HCT116 (cell line): Measurements from ENCODE around the gene RPLP2. TPM values are rescaled to one million over a fixed set of nuclear protein-coding genes. Genes with fewer than 3 reads are reported as not detected.

Experiments
- ATAC-seq: fragments of 200-7000 bp; cut with Tn5 transposase; 2 replicates; pipeline ENCODE4 v1.9.1; 2020; ENCODE audit warnings: mild to moderate bottlenecking, moderate library complexity
- BruUV-seq: library from RNA; stranded (reverse); fragments of 400-500 nt; replicated peaks from 2 replicates; lab custom pipeline; 2021; lab: Mats Ljungman, UMichigan
- CTCF ChIA-PET: fragments of 300-600 bp; sonication (Branson Sonifier 250); formaldehyde crosslinking; loops from one replicate; lab custom pipeline; 2021; ENCODE audit warnings: antibody characterized with exemption; lab: Charles Lee
- POLR2A ChIA-PET: fragments of 300-600, 350-600 bp; sonication (Branson Sonifier 250); formaldehyde crosslinking; loops from one replicate; lab custom pipeline; 2021; ENCODE audit warnings: antibody characterized with exemption; lab: Charles Lee
- RAD21 ChIA-PET, 2 experiments: fragments of 300-600 bp; sonication (Branson Sonifier 250); formaldehyde crosslinking; loops; one replicate each; lab custom pipeline; 2023; ENCODE audit warnings: low total read pairs in 2 of 2; ENCODE audit not compliant: uncharacterized antibody in 2 of 2, unreplicated experiment in 2 of 2, low non-redundant PET in 1 of 2; lab: Charles Lee
- DNase-seq: peaks from one replicate; pipeline ENCODE4 v3.0.0-alpha.2; 2010; ENCODE audit warnings: low read depth, low spot score
- H2AFZ ChIP-seq: fragments of 200-600 bp; shearing (Covaris generic), sonication (generic); 2 replicates; pipeline ENCODE4 v1.6.1; 2017; ENCODE audit warnings: low read depth, mixed run types, mixed read lengths, antibody characterized with exemption, low read length; ENCODE audit not compliant: poor library complexity, severe bottlenecking
- H3K27ac ChIP-seq: 2 replicates; pipeline ENCODE4 v1.5.1; 2012; ENCODE audit warnings: low read depth, low read length
- H3K27me3 ChIP-seq: fragments of 200-600 bp; sonication (generic); 2 replicates; pipeline ENCODE4 v1.6.1; 2016; ENCODE audit warnings: mixed run types, low read length, mixed read lengths; ENCODE audit not compliant: insufficient read depth
- H3K36me3 ChIP-seq, 2 experiments: fragments of 200-500 bp in 1 of 2; fragments of 200-600 bp in 1 of 2; sonication (Bioruptor generic) in 1 of 2; sonication (generic) in 1 of 2; 2 replicates each; pipeline versions ENCODE4 v1.5.1 to v1.6.1; 2014 to 2016; ENCODE audit warnings: low read length in 2 of 2, inconsistent platforms in 1 of 2, mixed read lengths in 1 of 2, mixed run types in 1 of 2; ENCODE audit not compliant: insufficient read depth in 2 of 2, control insufficient read depth in 1 of 2
- H3K4me1 ChIP-seq, 2 experiments: fragments of 200-600 bp in 1 of 2; sonication (generic) in 1 of 2; 2 replicates each; pipeline versions ENCODE4 v1.5.1 to v1.6.1; 2012 to 2017; ENCODE audit warnings: low read length in 2 of 2, inconsistent platforms in 1 of 2, mild to moderate bottlenecking in 1 of 2, mixed read lengths in 1 of 2, mixed run types in 1 of 2, moderate library complexity in 1 of 2; ENCODE audit not compliant: insufficient read depth in 2 of 2, control insufficient read depth in 1 of 2
- H3K4me2 ChIP-seq: fragments of 200-600 bp; sonication (generic); 2 replicates; pipeline ENCODE4 v1.6.1; 2017; ENCODE audit warnings: mixed run types, low read length, mixed read lengths
- H3K4me3 ChIP-seq, 2 experiments: fragments of 200-600 bp in 1 of 2; sonication (generic) in 1 of 2; replicated peaks in 1 of 2; 2 replicates each; pipeline ENCODE4 v1.5.1; 2011 to 2016; ENCODE audit warnings: low read length in 2 of 2, control low read depth in 1 of 2, low read depth in 1 of 2, mild to moderate bottlenecking in 1 of 2, mixed read lengths in 1 of 2, mixed run types in 1 of 2
- H3K79me2 ChIP-seq: fragments of 200-600 bp; sonication (generic); 2 replicates; pipeline ENCODE4 v1.6.1; 2017; ENCODE audit warnings: mild to moderate bottlenecking, mixed run types, low read length, moderate library complexity, mixed read lengths; ENCODE audit not compliant: insufficient read depth
- H3K9ac ChIP-seq: fragments of 200-600 bp; sonication (generic); 2 replicates; pipeline ENCODE4 v1.6.1; 2016; ENCODE audit warnings: low read length, mixed read lengths
- H3K9me2 ChIP-seq: fragments of 200-600 bp; sonication (generic), shearing (Covaris generic); 2 replicates; pipeline ENCODE4 v1.6.1; 2017; ENCODE audit warnings: mixed run types, mild to moderate bottlenecking, moderate library complexity; ENCODE audit not compliant: insufficient read depth
- H3K9me3 ChIP-seq, 2 experiments: fragments of 200-500 bp in 1 of 2; fragments of 200-600 bp in 1 of 2; sonication (Bioruptor generic) in 1 of 2; sonication (generic) in 1 of 2; 2 replicates each; pipeline ENCODE4 v1.6.1; 2014 to 2017; ENCODE audit warnings: low read length in 2 of 2, mixed read lengths in 2 of 2, inconsistent platforms in 1 of 2, low read depth in 1 of 2, mild to moderate bottlenecking in 1 of 2, mixed run types in 1 of 2, moderate library complexity in 1 of 2; ENCODE audit not compliant: control insufficient read depth in 1 of 2, insufficient read depth in 1 of 2
- H4K20me1 ChIP-seq: fragments of 200-600 bp; sonication (generic), shearing (Covaris generic); 2 replicates; pipeline ENCODE4 v1.6.1; 2017; ENCODE audit warnings: mixed run types, mild to moderate bottlenecking, moderate library complexity; ENCODE audit not compliant: insufficient read depth
- EGR1 ChIP-seq: IDR thresholded peaks from 2 replicates; pipeline ENCODE4 v1.6.1; 2012; ENCODE audit warnings: low read depth
- EZH2 ChIP-seq: fragments of 200-600 bp; sonication (generic); IDR thresholded peaks from 2 replicates; pipeline ENCODE4 v1.6.1; 2017; ENCODE audit warnings: antibody characterized with exemption, mixed run types
- POLR2A ChIP-seq: IDR thresholded peaks from 2 replicates; pipeline ENCODE4 v1.7.0; 2011; ENCODE audit warnings: borderline replicate concordance; ENCODE audit not compliant: insufficient read depth, insufficient read length; ENCODE audit errors: extremely low read depth
- REST ChIP-seq: IDR thresholded peaks from 2 replicates; pipeline ENCODE4 v1.6.1; 2012; ENCODE audit warnings: low read depth
- SRF ChIP-seq: IDR thresholded peaks from 2 replicates; pipeline ENCODE4 v1.6.1; 2012; ENCODE audit warnings: low read depth
- YY1 ChIP-seq: IDR thresholded peaks from 2 replicates; pipeline ENCODE4 v1.6.1; 2011; ENCODE audit warnings: low read length, low read depth, moderate library complexity, mild to moderate bottlenecking; ENCODE audit not compliant: insufficient replicate concordance; ENCODE audit errors: extremely low read depth
- ZBTB33 ChIP-seq: IDR thresholded peaks from 2 replicates; pipeline ENCODE4 v1.6.1; 2011; ENCODE audit warnings: mild to moderate bottlenecking, low read length, moderate library complexity; ENCODE audit not compliant: insufficient replicate concordance; ENCODE audit errors: extremely low read depth
- intact Hi-C: fragments of 100-400 bp; cut with micrococcal nuclease; formaldehyde crosslinking; loops from 2 replicates; pipeline ENCODE4 v1.10.0; 2022
- total RNA-seq: library from RNA; stranded (reverse); gene quantifications from one replicate; pipeline ENCODE4 v1.2.1, GENCODE V29; 2021; ENCODE audit not compliant: unreplicated experiment
- TF ChIP-seq, protein P1 (sequence below): IDR thresholded peaks from 2 replicates; pipeline ENCODE4 v1.6.1; 2012
- TF ChIP-seq, protein P2 (sequence below), 3 experiments: fragments of 200-600 bp in 1 of 3; sonication (generic) in 1 of 3; IDR thresholded peaks in 2 of 3; conservative IDR thresholded peaks in 1 of 3; 2 replicates each; pipeline ENCODE4 v1.5.1; 2012 to 2017; ENCODE audit warnings: low read depth in 2 of 3, low read length in 2 of 3, antibody characterized with exemption in 1 of 3, borderline replicate concordance in 1 of 3, control low read depth in 1 of 3, mild to moderate bottlenecking in 1 of 3, mixed read lengths in 1 of 3, mixed run types in 1 of 3, moderate library complexity in 1 of 3; ENCODE audit not compliant: insufficient read depth in 1 of 3

The RPLP2 gene
- total RNA-seq, 1 experiment from 2014 or later: 3,615 TPM

DNA sequence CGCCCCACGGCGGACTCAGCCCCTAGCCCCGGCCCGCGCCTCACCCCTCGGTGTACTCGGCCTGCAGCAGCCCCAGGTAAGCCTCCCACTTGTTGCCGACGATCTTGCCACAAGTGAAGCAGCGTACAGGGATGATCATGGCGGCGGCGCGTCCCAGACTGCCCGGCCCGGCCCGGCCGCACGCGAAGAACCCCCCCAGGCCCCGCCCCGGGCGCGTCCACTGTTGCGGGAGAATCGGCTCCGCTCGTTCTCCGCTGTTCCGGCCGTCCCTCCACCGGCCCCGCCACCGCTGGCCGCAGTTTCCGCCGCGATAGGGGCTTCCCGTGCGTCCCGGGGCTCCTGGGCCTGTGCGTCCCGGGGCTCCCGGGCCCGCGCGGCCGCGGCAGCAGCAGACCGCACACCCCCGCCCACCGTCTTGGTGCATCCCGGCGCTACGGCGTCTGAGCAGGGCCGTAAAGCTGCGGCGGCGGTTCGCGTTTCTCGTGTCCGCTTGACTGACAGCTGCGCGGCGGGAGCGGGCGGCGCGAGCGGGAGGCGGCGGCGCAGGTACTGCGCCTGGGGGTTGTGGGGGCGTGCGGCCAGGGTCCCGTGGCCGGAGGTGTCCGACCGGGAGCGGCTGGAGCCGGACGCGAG is 32.7 kb downstream of the RPLP2 start, which contains the start of the genes POLR2L and TSPAN4 (continued):
- TF ChIP-seq ZBTB33 (peak; percentile 84), EZH2 (no peak), SRF (no peak)
- TF ChIP-seq, protein P1, sequence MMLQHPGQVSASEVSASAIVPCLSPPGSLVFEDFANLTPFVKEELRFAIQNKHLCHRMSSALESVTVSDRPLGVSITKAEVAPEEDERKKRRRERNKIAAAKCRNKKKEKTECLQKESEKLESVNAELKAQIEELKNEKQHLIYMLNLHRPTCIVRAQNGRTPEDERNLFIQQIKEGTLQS: no peak

- DNase-seq (no peak), ATAC-seq (peak; percentile 0; the same call in 1 of the 2 replicates)
- Histone ChIP-seq H3K9me3 (no peaks in the 10 kb centered on the region), H3K27ac (peak overlapping the region; percentile 97), H3K4me2 (peak overlapping the region; percentile 92), H3K9ac (peak overlapping the region; percentile 99), H4K20me1 (peaks cover 17% of the 10 kb centered on the region; the same call in 1 of the 2 replicates), H3K9me2 (no peaks in the 10 kb centered on the region), H3K36me3 (peaks cover 0 to 23% of the 10 kb centered on the region in 2 experiments; a peak in 2 of 4 replicates), H3K27me3 (no peaks in the 10 kb centered on the region), H3K4me1 (peaks cover 39 to 65% of the 10 kb centered on the region in 2 experiments)
- RAD21 ChIA-PET: no interaction called here
- TF ChIP-seq, protein P2, sequence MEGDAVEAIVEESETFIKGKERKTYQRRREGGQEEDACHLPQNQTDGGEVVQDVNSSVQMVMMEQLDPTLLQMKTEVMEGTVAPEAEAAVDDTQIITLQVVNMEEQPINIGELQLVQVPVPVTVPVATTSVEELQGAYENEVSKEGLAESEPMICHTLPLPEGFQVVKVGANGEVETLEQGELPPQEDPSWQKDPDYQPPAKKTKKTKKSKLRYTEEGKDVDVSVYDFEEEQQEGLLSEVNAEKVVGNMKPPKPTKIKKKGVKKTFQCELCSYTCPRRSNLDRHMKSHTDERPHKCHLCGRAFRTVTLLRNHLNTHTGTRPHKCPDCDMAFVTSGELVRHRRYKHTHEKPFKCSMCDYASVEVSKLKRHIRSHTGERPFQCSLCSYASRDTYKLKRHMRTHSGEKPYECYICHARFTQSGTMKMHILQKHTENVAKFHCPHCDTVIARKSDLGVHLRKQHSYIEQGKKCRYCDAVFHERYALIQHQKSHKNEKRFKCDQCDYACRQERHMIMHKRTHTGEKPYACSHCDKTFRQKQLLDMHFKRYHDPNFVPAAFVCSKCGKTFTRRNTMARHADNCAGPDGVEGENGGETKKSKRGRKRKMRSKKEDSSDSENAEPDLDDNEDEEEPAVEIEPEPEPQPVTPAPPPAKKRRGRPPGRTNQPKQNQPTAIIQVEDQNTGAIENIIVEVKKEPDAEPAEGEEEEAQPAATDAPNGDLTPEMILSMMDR (IDR thresholded peaks at IDR 0.05 in 2 of 3, conservative IDR thresholded peaks at IDR 0.05 in 1 of 3; ENCODE audit: borderline replicate concordance in 1 of 3, insufficient read depth in 1 of 3, low read depth in 2 of 3, low read length in 2 of 3): 0 out of 6 replicates have a peak, but pooled peaks of 1 of the 3 experiments have one; percentile 5
- no peak for TF ChIP-seq EZH2
- no peak for TF ChIP-seq POLR2A
- TF ChIP-seq EGR1: no peak
- TF ChIP-seq ZBTB33: no peak
- no peak for TF ChIP-seq YY1
- TF ChIP-seq REST: no peak
- TF ChIP-seq SRF: no peak
- TF ChIP-seq, all 23 proteins: peak for 1
- no TSS peak for BruUV-seq
- H2AFZ ChIP-seq: no peak overlapping the region
- intact Hi-C loops: loop anchor here (5.0 kb wide), 1 partner anchor 36 kb away; the partner anchor contains the start of genes PIDD1 and RPLP2
- peak overlapping the region; percentile 66 to 98 for H3K4me3 ChIP-seq
- H3K79me2 ChIP-seq: peaks cover 54% of the 10 kb centered on the region
- ChIA-PET POLR2A (interaction anchor here (0.7 to 2.5 kb wide), 6 partner anchors 9 to 230 kb away, joined by 3 to 14 read pairs (median 4); partner anchors contain the start of gene PNPLA2), CTCF (interaction anchor here (1.2 to 1.3 kb wide), 2 partner anchors 8 to 13 kb away, joined by 5 to 7 read pairs; no protein-coding TSS in a partner anchor)
Measured at GRCh38 chr11:843086-843734, 33.4 kb downstream of the RPLP2 start.
